HCT116 (cell line): ENCODE measurements around the gene ALK. TPM values are rescaled to one million over a fixed set of nuclear protein-coding genes. Genes with fewer than 3 reads are reported as not detected.

Experiments used
- ATAC-seq: fragments of 200-7000 bp; cut with Tn5 transposase; 2 replicates; pipeline ENCODE4 v1.9.1; 2020; ENCODE audit warnings: mild to moderate bottlenecking, moderate library complexity
- BruUV-seq: library from RNA; stranded (reverse); fragments of 400-500 nt; replicated peaks from 2 replicates; lab custom pipeline; 2021; lab: Mats Ljungman, UMichigan
- CTCF ChIA-PET: fragments of 300-600 bp; sonication (Branson Sonifier 250); formaldehyde crosslinking; loops from one replicate; lab custom pipeline; 2021; ENCODE audit warnings: antibody characterized with exemption; lab: Charles Lee
- POLR2A ChIA-PET: fragments of 300-600, 350-600 bp; sonication (Branson Sonifier 250); formaldehyde crosslinking; loops from one replicate; lab custom pipeline; 2021; ENCODE audit warnings: antibody characterized with exemption; lab: Charles Lee
- RAD21 ChIA-PET, 2 experiments: fragments of 300-600 bp; sonication (Branson Sonifier 250); formaldehyde crosslinking; loops; one replicate each; lab custom pipeline; 2023; ENCODE audit warnings: low total read pairs in 2 of 2; ENCODE audit not compliant: uncharacterized antibody in 2 of 2, unreplicated experiment in 2 of 2, low non-redundant PET in 1 of 2; lab: Charles Lee
- DNase-seq: peaks from one replicate; pipeline ENCODE4 v3.0.0-alpha.2; 2010; ENCODE audit warnings: low read depth, low spot score
- H2AFZ ChIP-seq: fragments of 200-600 bp; shearing (Covaris generic), sonication (generic); 2 replicates; pipeline ENCODE4 v1.6.1; 2017; ENCODE audit warnings: low read depth, mixed run types, mixed read lengths, antibody characterized with exemption, low read length; ENCODE audit not compliant: poor library complexity, severe bottlenecking
- H3K27ac ChIP-seq: 2 replicates; pipeline ENCODE4 v1.5.1; 2012; ENCODE audit warnings: low read depth, low read length
- H3K27me3 ChIP-seq: fragments of 200-600 bp; sonication (generic); 2 replicates; pipeline ENCODE4 v1.6.1; 2016; ENCODE audit warnings: mixed run types, low read length, mixed read lengths; ENCODE audit not compliant: insufficient read depth
- H3K36me3 ChIP-seq, 2 experiments: fragments of 200-500 bp in 1 of 2; fragments of 200-600 bp in 1 of 2; sonication (Bioruptor generic) in 1 of 2; sonication (generic) in 1 of 2; 2 replicates each; pipeline versions ENCODE4 v1.5.1 to v1.6.1; 2014 to 2016; ENCODE audit warnings: low read length in 2 of 2, inconsistent platforms in 1 of 2, mixed read lengths in 1 of 2, mixed run types in 1 of 2; ENCODE audit not compliant: insufficient read depth in 2 of 2, control insufficient read depth in 1 of 2
- H3K4me1 ChIP-seq, 2 experiments: fragments of 200-600 bp in 1 of 2; sonication (generic) in 1 of 2; 2 replicates each; pipeline versions ENCODE4 v1.5.1 to v1.6.1; 2012 to 2017; ENCODE audit warnings: low read length in 2 of 2, inconsistent platforms in 1 of 2, mild to moderate bottlenecking in 1 of 2, mixed read lengths in 1 of 2, mixed run types in 1 of 2, moderate library complexity in 1 of 2; ENCODE audit not compliant: insufficient read depth in 2 of 2, control insufficient read depth in 1 of 2
- H3K4me2 ChIP-seq: fragments of 200-600 bp; sonication (generic); 2 replicates; pipeline ENCODE4 v1.6.1; 2017; ENCODE audit warnings: mixed run types, low read length, mixed read lengths
- H3K4me3 ChIP-seq, 2 experiments: fragments of 200-600 bp in 1 of 2; sonication (generic) in 1 of 2; replicated peaks in 1 of 2; 2 replicates each; pipeline ENCODE4 v1.5.1; 2011 to 2016; ENCODE audit warnings: low read length in 2 of 2, control low read depth in 1 of 2, low read depth in 1 of 2, mild to moderate bottlenecking in 1 of 2, mixed read lengths in 1 of 2, mixed run types in 1 of 2
- H3K79me2 ChIP-seq: fragments of 200-600 bp; sonication (generic); 2 replicates; pipeline ENCODE4 v1.6.1; 2017; ENCODE audit warnings: mild to moderate bottlenecking, mixed run types, low read length, moderate library complexity, mixed read lengths; ENCODE audit not compliant: insufficient read depth
- H3K9ac ChIP-seq: fragments of 200-600 bp; sonication (generic); 2 replicates; pipeline ENCODE4 v1.6.1; 2016; ENCODE audit warnings: low read length, mixed read lengths
- H3K9me2 ChIP-seq: fragments of 200-600 bp; sonication (generic), shearing (Covaris generic); 2 replicates; pipeline ENCODE4 v1.6.1; 2017; ENCODE audit warnings: mixed run types, mild to moderate bottlenecking, moderate library complexity; ENCODE audit not compliant: insufficient read depth
- H3K9me3 ChIP-seq, 2 experiments: fragments of 200-500 bp in 1 of 2; fragments of 200-600 bp in 1 of 2; sonication (Bioruptor generic) in 1 of 2; sonication (generic) in 1 of 2; 2 replicates each; pipeline ENCODE4 v1.6.1; 2014 to 2017; ENCODE audit warnings: low read length in 2 of 2, mixed read lengths in 2 of 2, inconsistent platforms in 1 of 2, low read depth in 1 of 2, mild to moderate bottlenecking in 1 of 2, mixed run types in 1 of 2, moderate library complexity in 1 of 2; ENCODE audit not compliant: control insufficient read depth in 1 of 2, insufficient read depth in 1 of 2
- H4K20me1 ChIP-seq: fragments of 200-600 bp; sonication (generic), shearing (Covaris generic); 2 replicates; pipeline ENCODE4 v1.6.1; 2017; ENCODE audit warnings: mixed run types, mild to moderate bottlenecking, moderate library complexity; ENCODE audit not compliant: insufficient read depth
- CBX3 ChIP-seq: IDR thresholded peaks from 2 replicates; pipeline ENCODE4 v1.6.1; 2012; ENCODE audit warnings: low read depth
- CEBPB ChIP-seq: IDR thresholded peaks from 2 replicates; pipeline ENCODE4 v1.6.1; 2012; ENCODE audit warnings: low read depth
- CTCF ChIP-seq, 3 experiments: fragments of 200-600 bp in 1 of 3; sonication (generic) in 1 of 3; IDR thresholded peaks in 2 of 3; conservative IDR thresholded peaks in 1 of 3; 2 replicates each; pipeline ENCODE4 v1.5.1; 2012 to 2017; ENCODE audit warnings: low read depth in 2 of 3, low read length in 2 of 3, antibody characterized with exemption in 1 of 3, borderline replicate concordance in 1 of 3, control low read depth in 1 of 3, mild to moderate bottlenecking in 1 of 3, mixed read lengths in 1 of 3, mixed run types in 1 of 3, moderate library complexity in 1 of 3; ENCODE audit not compliant: insufficient read depth in 1 of 3
- EGR1 ChIP-seq: IDR thresholded peaks from 2 replicates; pipeline ENCODE4 v1.6.1; 2012; ENCODE audit warnings: low read depth
- ELF1 ChIP-seq: IDR thresholded peaks from 2 replicates; pipeline ENCODE4 v1.6.1; 2012; ENCODE audit warnings: low read depth, borderline replicate concordance
- EZH2 ChIP-seq: fragments of 200-600 bp; sonication (generic); IDR thresholded peaks from 2 replicates; pipeline ENCODE4 v1.6.1; 2017; ENCODE audit warnings: antibody characterized with exemption, mixed run types
- EZH2phosphoT487 ChIP-seq: fragments of 200-600 bp; IDR thresholded peaks from 2 replicates; pipeline ENCODE4 v1.6.1; 2018; ENCODE audit warnings: antibody characterized with exemption, borderline replicate concordance
- FOSL1 ChIP-seq: IDR thresholded peaks from 2 replicates; pipeline ENCODE4 v1.6.1; 2012; ENCODE audit warnings: low read depth
- JUND ChIP-seq: IDR thresholded peaks from 2 replicates; pipeline ENCODE4 v1.6.1; 2012
- POLR2A ChIP-seq: IDR thresholded peaks from 2 replicates; pipeline ENCODE4 v1.7.0; 2011; ENCODE audit warnings: borderline replicate concordance; ENCODE audit not compliant: insufficient read depth, insufficient read length; ENCODE audit errors: extremely low read depth
- POLR2AphosphoS5 ChIP-seq: IDR thresholded peaks from 2 replicates; pipeline ENCODE4 v1.6.1; 2011; ENCODE audit warnings: mild to moderate bottlenecking, low read depth, low read length, moderate library complexity
- RAD21 ChIP-seq: IDR thresholded peaks from 2 replicates; pipeline ENCODE4 v1.6.1; 2012; ENCODE audit warnings: low read depth, mild to moderate bottlenecking
- SIN3A ChIP-seq: IDR thresholded peaks from 2 replicates; pipeline ENCODE4 v1.6.1; 2012; ENCODE audit warnings: low read depth
- SP1 ChIP-seq: IDR thresholded peaks from 2 replicates; pipeline ENCODE4 v1.6.1; 2012; ENCODE audit warnings: low read depth
- TCF7L2 ChIP-seq: IDR thresholded peaks from 2 replicates; pipeline ENCODE4 v1.7.0; 2011; ENCODE audit warnings: borderline replicate concordance, inconsistent platforms; ENCODE audit not compliant: insufficient read depth, insufficient read length; ENCODE audit errors: extremely low read depth
- YY1 ChIP-seq: IDR thresholded peaks from 2 replicates; pipeline ENCODE4 v1.6.1; 2011; ENCODE audit warnings: low read length, low read depth, moderate library complexity, mild to moderate bottlenecking; ENCODE audit not compliant: insufficient replicate concordance; ENCODE audit errors: extremely low read depth
- ZBTB33 ChIP-seq: IDR thresholded peaks from 2 replicates; pipeline ENCODE4 v1.6.1; 2011; ENCODE audit warnings: mild to moderate bottlenecking, low read length, moderate library complexity; ENCODE audit not compliant: insufficient replicate concordance; ENCODE audit errors: extremely low read depth
- ZNF274 ChIP-seq: fragments of 200-500 bp; sonication (Bioruptor generic); IDR thresholded peaks from 2 replicates; pipeline ENCODE4 v1.6.1; 2014; ENCODE audit warnings: mild to moderate bottlenecking, low read depth, low read length, inconsistent platforms
- intact Hi-C: fragments of 100-400 bp; cut with micrococcal nuclease; formaldehyde crosslinking; loops from 2 replicates; pipeline ENCODE4 v1.10.0; 2022
- total RNA-seq: library from RNA; stranded (reverse); gene quantifications from one replicate; pipeline ENCODE4 v1.2.1, GENCODE V29; 2021; ENCODE audit not compliant: unreplicated experiment

ALK gene
- total RNA-seq, 1 experiment from 2014 or later, result not detected

- no peaks in the 10 kb centered on the region for H3K36me3 ChIP-seq
- intact Hi-C loops, result no loop called here
- H3K9me3 ChIP-seq, result no peaks in the 10 kb centered on the region
- ATAC-seq, result no peak
- no peak for TF ChIP-seq SP1
- TF ChIP-seq EZH2phosphoT487, result no peak
- no peak for TF ChIP-seq JUND
- TF ChIP-seq CEBPB, result no peak
- no peak for TF ChIP-seq EZH2
- TF ChIP-seq SIN3A, result no peak
- no peak for TF ChIP-seq CBX3
- no peak for TF ChIP-seq RAD21
- no peak for TF ChIP-seq FOSL1
- no peak for TF ChIP-seq POLR2A
- no peak for TF ChIP-seq POLR2AphosphoS5
- no peak for TF ChIP-seq ELF1
- TF ChIP-seq, all 23 proteins: peak for 0
- no peak overlapping the region for H2AFZ ChIP-seq
- no peaks in the 10 kb centered on the region for H3K79me2 ChIP-seq
- no peak overlapping the region for H3K4me2 ChIP-seq
- DNase-seq, result no peak
- H3K9ac ChIP-seq, result no peak overlapping the region
- no TSS peak for BruUV-seq
- no peaks in the 10 kb centered on the region; the same call in 1 of the 2 replicates for H4K20me1 ChIP-seq
- H3K4me3 ChIP-seq, result no peak overlapping the region
- H3K27ac ChIP-seq, result no peak overlapping the region
- CTCF ChIA-PET, result no interaction called here
- POLR2A ChIA-PET, result no interaction called here
- RAD21 ChIA-PET, result no interaction called here
- H3K4me1 ChIP-seq, result no peaks in the 10 kb centered on the region
- H3K9me2 ChIP-seq, result no peaks in the 10 kb centered on the region
- H3K27me3 ChIP-seq, result peaks cover 5% of the 10 kb centered on the region
These were observed 333.8 kb downstream of the ALK start for GRCh38 chr2:29587402-29588190.

- H3K36me3 ChIP-seq, result no peaks in the 10 kb centered on the region
- ChIA-PET POLR2A (no interaction called here), RAD21 (no interaction called here), CTCF (no interaction called here)
- H3K4me2 ChIP-seq, result no peak overlapping the region
- no peak overlapping the region for H2AFZ ChIP-seq
- no peaks in the 10 kb centered on the region for H3K9me3 ChIP-seq
- DNase-seq, result no peak
- H3K9ac ChIP-seq, result no peak overlapping the region
- no TSS peak for BruUV-seq
- no peak for ATAC-seq
- no peak overlapping the region for H3K27ac ChIP-seq
- no peaks in the 10 kb centered on the region for H3K79me2 ChIP-seq
- peaks cover 9% of the 10 kb centered on the region for H3K27me3 ChIP-seq
- H3K9me2 ChIP-seq, result no peaks in the 10 kb centered on the region
- intact Hi-C loops, result no loop called here
- no peaks in the 10 kb centered on the region; the same call in 1 of the 2 replicates for H4K20me1 ChIP-seq
- H3K4me1 ChIP-seq, result no peaks in the 10 kb centered on the region
- no peak overlapping the region for H3K4me3 ChIP-seq
- TF ChIP-seq ZBTB33 (no peak), YY1 (no peak), SIN3A (no peak), ZNF274 (no peak), TCF7L2 (no peak), FOSL1 (no peak), CTCF (IDR thresholded peaks at IDR 0.05 in 2 of 3, conservative IDR thresholded peaks at IDR 0.05 in 1 of 3; ENCODE audit: borderline replicate concordance in 1 of 3, insufficient read depth in 1 of 3, low read depth in 2 of 3, low read length in 2 of 3) (no peak), JUND (no peak), EGR1 (no peak), CEBPB (no peak)
These were observed 334.5 kb downstream of the ALK start for GRCh38 chr2:29586919-29587318.
